Activated CD4-positive, alpha-beta T cell treated with anti-CD3 and anti-CD28 coated beads, Interleukin-2, amount 50 U/mL, for 48 hours (primary cell): ENCODE measurements around the gene MOGAT2.
"Not testable (repeated sequence)": the region's sequence is repeated elsewhere in the genome, so short reads cannot be mapped to it uniquely, and the experiment has no call there.

Experiments
- DNase-seq, 2 experiments: peaks; one replicate each; pipeline ENCODE4 v3.0.0-alpha.2; 2020

The MOGAT2 gene

DNA sequence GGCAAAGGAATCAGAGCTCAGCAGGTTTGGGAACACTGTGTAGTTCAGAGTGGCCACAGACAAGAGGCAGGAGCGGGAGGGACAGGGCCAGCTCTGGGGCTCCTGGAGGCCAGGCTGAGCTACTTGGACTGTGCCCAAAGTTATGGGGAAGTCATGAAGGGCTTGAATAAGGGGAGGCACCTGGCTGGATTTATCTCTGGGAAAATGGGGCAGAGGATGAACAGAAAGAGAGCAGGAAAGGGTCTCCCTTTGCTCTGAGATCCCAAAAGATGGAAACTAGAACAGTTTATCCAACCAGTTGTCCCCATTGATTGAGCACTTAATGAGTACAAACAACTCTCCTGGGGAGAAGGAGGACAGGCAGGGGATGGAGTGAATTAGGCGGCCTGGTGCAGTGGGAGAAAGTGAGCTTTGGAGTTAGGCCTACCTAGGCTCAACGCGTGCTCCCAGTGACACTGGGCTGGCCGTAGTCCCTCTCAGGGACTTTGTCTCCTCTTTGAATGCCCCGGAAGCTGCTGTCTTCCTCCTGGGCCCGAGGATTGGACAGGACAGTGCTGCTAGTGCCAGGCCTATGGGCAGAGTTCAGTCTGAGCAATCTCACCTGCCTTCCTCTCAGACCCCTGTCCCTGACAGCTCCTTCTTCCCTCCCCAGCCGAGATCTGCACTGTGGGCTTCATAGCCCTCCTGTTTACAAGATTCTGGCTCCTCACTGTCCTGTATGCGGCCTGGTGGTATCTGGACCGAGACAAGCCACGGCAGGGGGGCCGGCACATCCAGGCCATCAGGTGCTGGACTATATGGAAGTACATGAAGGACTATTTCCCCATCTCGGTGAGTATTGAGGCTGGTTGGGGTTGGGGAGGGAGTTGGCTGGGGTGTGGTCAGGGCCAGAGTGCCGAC, 2.0 kb downstream of the MOGAT2 start:
- DNase-seq = no peak

- DNase-seq = no peak
Observed at GRCh38 chr11:75720639-75721038, 3.0 kb downstream of the MOGAT2 start.

GRCh38 chr11:75721852-75722668, 4.4 kb downstream of the MOGAT2 start:
- DNase-seq = no peak

DNA sequence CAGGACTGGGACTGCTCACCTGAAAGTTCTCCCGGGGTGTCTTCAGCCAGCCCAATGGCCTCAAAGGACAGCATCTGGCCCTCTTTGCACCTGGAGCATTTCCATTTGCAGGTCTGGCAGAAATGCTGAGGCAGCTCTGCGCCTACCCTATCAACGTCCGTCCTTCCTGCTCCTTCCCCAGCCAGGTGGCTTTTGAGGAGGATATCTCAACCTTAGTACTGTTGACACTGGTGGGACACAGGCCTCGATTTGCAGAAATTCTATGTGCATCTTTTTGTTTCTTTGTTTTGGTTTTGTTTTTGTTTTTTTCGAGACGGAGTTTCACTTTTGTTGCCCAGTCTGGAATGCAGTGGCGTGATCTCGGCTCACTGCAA, 5.0 kb downstream of the MOGAT2 start:
- no peak for DNase-seq

- DNase-seq = no peak
Observed at GRCh38 chr11:75725547-75726320, 8.1 kb downstream of the MOGAT2 start.

- DNase-seq = no peak
Observed at GRCh38 chr11:75728992-75729391, 11.4 kb downstream of the MOGAT2 start.

DNA sequence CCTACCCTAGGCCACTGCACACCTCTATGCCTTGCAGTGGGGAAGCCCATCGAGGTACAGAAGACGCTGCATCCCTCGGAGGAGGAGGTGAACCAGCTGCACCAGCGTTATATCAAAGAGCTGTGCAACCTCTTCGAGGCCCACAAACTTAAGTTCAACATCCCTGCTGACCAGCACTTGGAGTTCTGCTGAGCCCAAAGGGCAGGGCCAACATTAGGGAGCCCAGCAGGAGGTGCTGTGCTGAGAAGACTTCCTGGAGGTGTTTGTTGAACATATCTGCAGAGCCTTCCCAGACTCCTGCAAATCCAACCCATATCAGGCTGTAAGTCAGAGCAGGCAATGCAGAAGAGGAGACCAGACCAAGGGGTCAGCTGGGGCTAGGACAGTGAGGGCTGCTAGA, 13.5 kb downstream of the MOGAT2 start:
- no peak for DNase-seq

DNA sequence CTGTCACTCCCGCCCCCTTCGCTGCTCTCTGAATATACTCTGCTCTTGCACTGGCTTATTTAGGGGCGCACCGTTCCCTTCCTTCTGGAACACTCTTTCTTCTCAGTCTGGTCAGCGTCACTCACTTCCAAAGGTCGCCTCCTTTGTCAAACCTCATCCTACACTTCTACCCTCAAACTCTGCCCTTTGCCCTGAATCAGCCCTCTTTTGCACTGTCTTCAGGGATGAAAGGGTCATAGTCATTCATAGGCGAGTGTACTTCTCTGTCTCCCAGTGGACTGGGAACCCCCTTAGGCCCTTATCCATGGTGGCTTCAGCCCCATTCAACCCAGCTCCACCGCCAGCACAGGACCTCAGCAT, 15.4 kb downstream of the MOGAT2 start:
- DNase-seq = no peak

GRCh38 chr11:75733431-75734107, 15.9 kb downstream of the MOGAT2 start:
- peak in 1 of 2 experiments; percentile 4 for DNase-seq

DNA sequence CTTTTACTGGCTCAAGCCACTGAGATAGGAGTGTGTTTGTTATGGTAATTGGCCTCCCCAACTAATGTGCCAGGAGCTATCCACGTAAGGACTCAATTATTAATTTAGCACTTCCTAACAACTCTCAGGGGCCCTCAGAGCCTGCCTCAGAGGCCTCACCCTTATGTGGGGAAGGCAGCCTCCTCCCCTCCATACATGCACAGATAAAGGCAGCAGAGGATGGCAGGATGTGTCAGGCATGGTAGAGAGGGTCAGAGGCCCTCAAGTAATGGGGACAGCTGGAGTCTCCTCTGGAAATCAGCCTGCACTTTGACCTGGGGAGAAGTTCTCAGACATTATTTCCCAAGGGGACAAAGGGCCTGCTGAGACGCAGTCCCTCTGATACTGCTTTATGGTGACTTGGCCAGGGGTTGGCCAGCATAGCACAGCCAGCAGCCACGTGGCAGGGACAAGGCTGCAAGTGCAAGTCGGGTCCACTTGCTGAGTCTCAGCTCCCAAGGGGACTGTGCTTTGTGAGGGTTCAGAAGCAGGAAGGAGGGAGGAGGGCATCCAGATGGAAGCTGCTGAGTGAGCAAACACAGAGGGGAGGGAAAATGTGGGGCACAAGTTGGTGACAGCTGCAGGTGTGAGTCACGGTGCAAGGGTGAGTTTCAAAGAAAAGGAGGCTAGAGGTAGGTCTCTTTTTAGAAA, 17.0 kb downstream of the MOGAT2 start:
- DNase-seq = no peak

DNA sequence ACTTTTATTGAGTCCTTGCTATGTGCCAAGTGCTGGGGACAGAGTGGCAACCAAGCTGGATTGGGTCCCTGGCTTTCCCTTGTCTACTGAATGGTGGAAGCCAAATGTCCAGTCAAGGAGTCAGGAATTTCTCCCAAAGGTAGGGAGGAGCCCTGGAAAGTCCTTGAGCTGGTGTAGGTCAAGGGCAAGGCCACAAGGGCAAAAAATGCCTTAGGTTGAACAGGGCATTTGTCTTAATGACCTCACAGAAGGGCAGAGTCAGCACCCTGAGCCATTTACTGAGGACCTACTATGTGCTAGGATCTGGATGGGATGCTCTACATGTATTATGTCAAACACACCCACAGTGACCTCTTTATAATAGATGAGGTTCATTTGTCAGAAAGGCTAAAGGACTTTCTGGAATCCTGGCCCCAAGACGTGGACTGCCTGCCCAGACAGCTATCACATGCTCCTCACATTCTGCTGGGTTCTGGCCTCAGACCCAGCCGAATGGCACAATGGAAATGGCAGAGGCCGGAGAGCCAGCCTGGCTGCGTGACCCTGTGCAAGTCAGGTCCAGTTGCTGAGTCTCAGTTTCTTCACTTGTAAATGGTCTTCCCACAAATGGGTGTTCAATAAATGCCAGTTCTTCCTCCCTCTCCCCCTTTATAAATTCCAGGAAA, 17.7 kb downstream of the MOGAT2 start:
- no peak for DNase-seq

DNA sequence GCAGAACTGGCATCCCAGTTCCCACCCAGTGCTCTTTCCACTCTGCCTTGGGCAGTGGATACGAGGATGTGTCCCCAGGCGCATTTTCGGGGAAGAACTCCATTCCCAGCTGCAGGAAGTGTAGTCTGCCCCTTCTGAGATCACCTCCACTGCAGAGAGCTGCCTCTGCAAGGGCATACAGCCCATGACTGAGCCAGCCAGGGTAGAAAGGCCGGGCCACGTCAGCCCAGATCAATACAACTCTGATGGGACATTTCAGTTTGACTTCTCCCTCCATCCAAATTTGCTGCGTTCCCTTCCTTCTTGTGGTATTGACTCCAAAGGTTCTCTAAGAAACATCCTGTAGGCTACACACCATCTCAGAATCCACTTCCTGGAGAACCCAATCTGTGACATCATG, 19.7 kb downstream of the MOGAT2 start:
- DNase-seq = no peak

DNA sequence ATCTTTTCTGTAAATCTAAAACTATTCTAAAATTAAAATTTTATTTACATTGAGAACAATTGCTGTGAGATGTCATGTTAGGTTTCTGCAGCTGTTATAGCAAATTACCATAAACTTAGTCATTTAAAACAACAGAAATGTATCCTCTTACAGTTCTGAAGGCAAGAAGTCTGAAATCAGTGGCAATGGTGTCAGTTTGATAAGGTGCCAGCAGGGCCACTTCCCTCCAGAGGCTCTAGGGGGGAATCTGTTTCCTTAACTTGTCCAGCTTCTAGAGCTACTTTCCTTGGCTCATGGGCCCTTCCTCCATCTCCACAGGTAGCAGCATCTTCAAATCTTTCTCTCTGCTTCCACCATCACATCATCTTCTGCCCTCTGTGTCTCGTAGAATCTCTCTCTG, 23.0 kb downstream of the MOGAT2 start:
- DNase-seq = no peak

DNA sequence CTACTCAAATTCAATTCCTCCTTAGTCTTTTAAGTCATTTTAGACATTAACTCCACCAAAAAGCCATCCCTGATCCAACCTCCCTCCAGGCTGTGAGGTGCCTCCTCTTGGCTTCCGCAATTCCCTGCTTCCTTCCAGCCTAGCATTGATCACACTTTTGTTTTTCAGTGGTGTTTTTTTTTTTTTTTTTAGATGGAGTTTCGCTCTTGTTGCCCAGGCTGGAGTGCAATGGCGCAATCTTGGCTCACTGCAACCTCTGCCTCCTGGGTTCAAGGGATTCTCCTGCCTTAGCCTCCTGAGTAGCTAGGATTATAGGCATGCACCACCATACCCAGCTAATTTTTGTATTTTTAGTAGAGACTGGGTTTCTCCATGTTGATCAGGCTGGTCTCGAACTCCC, 25.5 kb downstream of the MOGAT2 start:
- not testable (repeated sequence) for DNase-seq

GRCh38 chr11:75743711-75744563, 26.3 kb downstream of the MOGAT2 start:
- no peak for DNase-seq

GRCh38 chr11:75745807-75746206, 28.2 kb downstream of the MOGAT2 start:
- DNase-seq = no peak

GRCh38 chr11:75748729-75749273, 31.2 kb downstream of the MOGAT2 start:
- not testable (repeated sequence) for DNase-seq

GRCh38 chr11:75754933-75755332, 37.3 kb downstream of the MOGAT2 start:
- DNase-seq = not testable (repeated sequence)

DNA sequence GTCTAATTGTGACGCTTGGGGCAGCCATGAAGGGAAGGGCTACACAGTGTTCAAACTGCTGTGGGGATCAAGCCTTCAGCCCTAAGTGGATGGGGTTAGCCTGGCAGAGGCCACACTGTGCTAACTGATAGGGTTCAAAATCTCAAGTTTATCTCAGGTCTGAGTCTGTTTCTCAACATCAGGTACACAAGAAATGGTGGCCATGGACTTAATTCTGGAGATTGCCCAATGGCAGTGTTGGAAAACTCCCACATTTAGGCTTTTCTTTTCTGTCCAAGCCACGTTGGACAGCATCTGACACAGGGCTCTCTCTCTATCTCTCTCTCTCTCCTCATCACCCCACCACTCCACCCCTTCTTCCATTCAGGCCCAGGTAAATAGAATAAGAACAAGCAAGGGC, 40.0 kb downstream of the MOGAT2 start:
- no peak for DNase-seq

DNA sequence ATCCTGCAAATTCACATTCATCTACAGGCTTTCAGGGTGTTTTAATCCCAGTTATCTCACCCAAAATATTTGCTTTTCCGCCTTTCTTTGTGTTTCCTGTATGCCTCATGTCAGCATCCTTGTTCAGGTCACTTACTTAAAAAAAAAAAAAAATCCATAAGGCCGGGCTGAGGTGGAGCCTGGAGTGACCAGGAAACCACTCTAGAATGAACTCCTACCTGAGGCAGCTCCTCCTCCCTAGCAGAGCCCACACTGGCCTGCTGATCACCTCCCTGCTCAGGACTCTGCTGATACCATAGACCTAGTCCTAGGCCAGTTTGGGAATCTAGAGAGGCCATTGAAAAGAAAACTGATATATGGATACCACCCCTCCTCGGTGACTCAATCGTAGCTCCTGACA, 42.2 kb downstream of the MOGAT2 start:
- DNase-seq = no peak
